Liver (tissue), 9 donors: Measurements from ENCODE around the gene CIB2. TPM values are rescaled to one million over a fixed set of nuclear protein-coding genes. Genes with fewer than 3 reads are reported as not detected.

Experiments
- DNase-seq: peaks from one replicate; pipeline ENCODE4 v3.0.0-alpha.2; 2017; ENCODE audit warnings: low spot score
- H3K27ac ChIP-seq, 2 donors: one replicate each; pipeline ENCODE4 v1.7.0; 2013; ENCODE audit warnings: inconsistent platforms in 2 of 2, low read length in 2 of 2, control low read depth in 1 of 2, low read depth in 1 of 2, mild to moderate bottlenecking in 1 of 2
- H3K27me3 ChIP-seq, 4 donors: one replicate each; pipeline versions ENCODE4 v1.6.1 to v1.7.0; 2013; ENCODE audit warnings: low read length in 3 of 4, inconsistent platforms in 1 of 4, mild to moderate bottlenecking in 1 of 4, moderate library complexity in 1 of 4; ENCODE audit not compliant: control insufficient read depth in 4 of 4, insufficient read depth in 4 of 4
- H3K36me3 ChIP-seq, 4 donors: one replicate each; pipeline versions ENCODE4 v1.6.1 to v1.7.0; 2013; ENCODE audit warnings: low read length in 3 of 4, mild to moderate bottlenecking in 3 of 4, low read depth in 1 of 4, moderate library complexity in 1 of 4; ENCODE audit not compliant: control insufficient read depth in 4 of 4, insufficient read depth in 3 of 4
- H3K4me1 ChIP-seq, 4 donors: one replicate each; pipeline versions ENCODE4 v1.6.1 to v1.7.0; 2013; ENCODE audit warnings: low read length in 3 of 4, mild to moderate bottlenecking in 3 of 4, moderate library complexity in 1 of 4; ENCODE audit not compliant: control insufficient read depth in 4 of 4, insufficient read depth in 4 of 4
- H3K4me3 ChIP-seq, 3 donors: one replicate each; pipeline versions ENCODE4 v1.6.1 to v1.7.0; 2013; ENCODE audit warnings: low read length in 3 of 3, control low read depth in 1 of 3, low read depth in 1 of 3, mild to moderate bottlenecking in 1 of 3
- H3K9ac ChIP-seq, 2 donors: one replicate each; pipeline ENCODE4 v1.7.0; 2013; ENCODE audit warnings: low read length in 2 of 2, mild to moderate bottlenecking in 2 of 2, moderate library complexity in 2 of 2, control low read depth in 1 of 2, low read depth in 1 of 2
- H3K9me3 ChIP-seq, 4 donors: one replicate each; pipeline versions ENCODE4 v1.6.1 to v1.7.0; 2013; ENCODE audit warnings: low read length in 3 of 4; ENCODE audit not compliant: control insufficient read depth in 4 of 4
- ATF3 ChIP-seq: IDR thresholded peaks from 2 replicates; pipeline ENCODE4 v1.6.1; 2016; ENCODE audit warnings: antibody characterized with exemption
- CTCF ChIP-seq: fragments of 150-350 bp; IDR thresholded peaks from 2 replicates; pipeline ENCODE4 v1.5.1; 2017; ENCODE audit warnings: improper control_type of control experiment, low read depth, low read length; ENCODE audit not compliant: missing input control
- EGR1 ChIP-seq, 2 donors: IDR thresholded peaks; 2 replicates each; pipeline ENCODE4 v1.6.1; 2016 to 2018; ENCODE audit warnings: antibody characterized with exemption in 2 of 2, low read depth in 2 of 2
- FOXA1 ChIP-seq: IDR thresholded peaks from 2 replicates; pipeline ENCODE4 v1.6.1; 2016; ENCODE audit warnings: antibody characterized with exemption
- FOXA2 ChIP-seq: IDR thresholded peaks from 2 replicates; pipeline ENCODE4 v1.6.1; 2016; ENCODE audit warnings: antibody characterized with exemption
- GABPA ChIP-seq, 2 donors: IDR thresholded peaks in 1 of 2; conservative IDR thresholded peaks in 1 of 2; 2 replicates each; pipeline ENCODE4 v1.6.1; 2016; ENCODE audit warnings: antibody characterized with exemption in 2 of 2, mild to moderate bottlenecking in 1 of 2, moderate library complexity in 1 of 2
- HNF4A ChIP-seq, 2 donors: conservative IDR thresholded peaks; 2 replicates each; pipeline ENCODE4 v1.6.1; 2016; ENCODE audit warnings: antibody characterized with exemption in 2 of 2, mild to moderate bottlenecking in 2 of 2
- HNF4G ChIP-seq: IDR thresholded peaks from 2 replicates; pipeline ENCODE4 v1.6.1; 2016; ENCODE audit warnings: antibody characterized with exemption
- JUND ChIP-seq, 2 donors: IDR thresholded peaks; 2 replicates each; pipeline ENCODE4 v1.6.1; 2016; ENCODE audit warnings: antibody characterized with exemption in 2 of 2
- NR2F2 ChIP-seq: IDR thresholded peaks from 2 replicates; pipeline ENCODE4 v1.6.1; 2016; ENCODE audit warnings: antibody characterized with exemption
- RAD21 ChIP-seq, 2 donors: IDR thresholded peaks; 2 replicates each; pipeline ENCODE4 v1.6.1; 2016; ENCODE audit warnings: antibody characterized with exemption in 2 of 2, mild to moderate bottlenecking in 2 of 2
- REST ChIP-seq: IDR thresholded peaks from 2 replicates; pipeline ENCODE4 v1.6.1; 2016; ENCODE audit warnings: antibody characterized with exemption, mild to moderate bottlenecking
- RXRA ChIP-seq, 2 donors: IDR thresholded peaks; 2 replicates each; pipeline ENCODE4 v1.6.1; 2017 to 2018; ENCODE audit warnings: antibody characterized with exemption in 2 of 2, mild to moderate bottlenecking in 1 of 2
- SP1 ChIP-seq: IDR thresholded peaks from 2 replicates; pipeline ENCODE4 v1.6.1; 2018; ENCODE audit warnings: antibody characterized with exemption, mild to moderate bottlenecking
- TAF1 ChIP-seq: conservative IDR thresholded peaks from 2 replicates; pipeline ENCODE4 v1.6.1; 2016; ENCODE audit warnings: antibody characterized with exemption, mild to moderate bottlenecking
- YY1 ChIP-seq: IDR thresholded peaks from 2 replicates; pipeline ENCODE4 v1.6.1; 2016; ENCODE audit warnings: antibody characterized with exemption, mild to moderate bottlenecking
- ZBTB33 ChIP-seq: IDR thresholded peaks from 2 replicates; pipeline ENCODE4 v1.6.1; 2016; ENCODE audit warnings: antibody characterized with exemption
- WGBS: extraction: QIAGEN DNeasy Blood & Tissue Kit; methylation state at CpG from one replicate; pipeline ENCODE4 v1.1.7; 2013; 5-methylcytosine and 5-hydroxymethylcytosine counted together
- polyA plus RNA-seq, 2 donors: library from polyadenylated mRNA; stranded (reverse) in 1 of 2; unstranded in 1 of 2; fragments of 200-250 nt in 1 of 2; fragments of >200 nt in 1 of 2; fragmentation: Nextera tagmentation in 1 of 2; extraction: Ambion mirVana in 1 of 2; gene quantifications; one replicate each; pipeline versions ENCODE4 v1.2.1 to v1.2.3, GENCODE V29; 2013 to 2015
- total RNA-seq, 2 donors: library from RNA; depleted of rRNA; stranded (reverse); fragments of >200 nt; gene quantifications; one replicate each; pipeline ENCODE4 v1.2.3, GENCODE V29; 2014
- donor health status: healthy.
- donor health status: healthy.
- donor health status: healthy.
- donor health status: healthy.
- donor health status: healthy.

CIB2 gene
- total and polyA plus RNA-seq, 4 donors, result 0.25 to 2.2 (median 0.53) TPM

- DNase-seq, result no peak
- Histone ChIP-seq H3K4me1 (no peaks in the 10 kb centered on the region), H3K9me3 (peaks cover 0 to 2% (median 0%) of the 10 kb centered on the region in 4 donors), H3K4me3 (no peak overlapping the region), H3K36me3 (peaks cover 10 to 33% (median 18%) of the 10 kb centered on the region in 4 donors), H3K27ac (no peak overlapping the region), H3K27me3 (no peaks in the 10 kb centered on the region), H3K9ac (no peak overlapping the region)
- TF ChIP-seq ZBTB33 (no peak), RXRA (IDR thresholded peaks at IDR 0.05) (no peak), GABPA (IDR thresholded peaks at IDR 0.05 in 1 of 2, conservative IDR thresholded peaks at IDR 0.05 in 1 of 2) (no peak), TAF1 (no peak), JUND (IDR thresholded peaks at IDR 0.05) (no peak), YY1 (no peak), FOXA1 (no peak), FOXA2 (no peak), REST (no peak), HNF4G (no peak), EGR1 (IDR thresholded peaks at IDR 0.05; ENCODE audit: low read depth in 2 of 2) (no peak), RAD21 (IDR thresholded peaks at IDR 0.05) (no peak), CTCF (no peak), NR2F2 (no peak), SP1 (no peak), HNF4A (conservative IDR thresholded peaks at IDR 0.05) (no peak), ATF3 (no peak)
- 82% methylated on average over 9 of the region's 9 CpGs for WGBS
Observed at GRCh38 chr15:78174401-78174800, 43.2 kb upstream of the CIB2 start.
